OCI-LY1 (cell line): Measurements from ENCODE around the gene B3GLCT.
A peak's percentile ranks its signal among the peaks of the same experiment; 100 is the strongest.

Source experiments
- H2AFZ ChIP-seq: fragments of 200-600 bp; sonication (generic), shearing (Covaris generic); 2 replicates; pipeline ENCODE4 v1.6.0; 2014; ENCODE audit warnings: antibody characterized with exemption, mild to moderate bottlenecking, low read length
- H3F3A ChIP-seq: fragments of 200-600 bp; sonication (generic), shearing (Covaris generic); 2 replicates; pipeline ENCODE4 v1.6.0; 2014; ENCODE audit warnings: mild to moderate bottlenecking, antibody characterized with exemption, low read length, moderate library complexity; ENCODE audit not compliant: insufficient read depth
- H3K27ac ChIP-seq: fragments of 200-600 bp; sonication (generic); 2 replicates; pipeline ENCODE4 v1.5.1; 2014; ENCODE audit warnings: low read length, mixed run types, mild to moderate bottlenecking, low read depth; ENCODE audit not compliant: poor library complexity, severe bottlenecking
- H3K27me3 ChIP-seq: fragments of 200-600 bp; sonication (generic); 2 replicates; pipeline ENCODE4 v1.6.0; 2014; ENCODE audit warnings: antibody characterized with exemption, mild to moderate bottlenecking, low read length, moderate library complexity; ENCODE audit not compliant: insufficient read depth
- H3K36me3 ChIP-seq: fragments of 200-600 bp; sonication (generic); 2 replicates; pipeline ENCODE4 v1.6.1; 2014; ENCODE audit warnings: mild to moderate bottlenecking, antibody characterized with exemption, low read length, moderate library complexity, mixed read lengths; ENCODE audit not compliant: insufficient read depth
- H3K4me1 ChIP-seq: fragments of 200-600 bp; sonication (generic); 2 replicates; pipeline ENCODE4 v1.5.1; 2014; ENCODE audit warnings: mild to moderate bottlenecking, low read length, moderate library complexity; ENCODE audit not compliant: insufficient read depth, severe bottlenecking
- H3K4me2 ChIP-seq: fragments of 200-600 bp; sonication (generic), shearing (Covaris generic); 2 replicates; pipeline ENCODE4 v1.6.1; 2014; ENCODE audit warnings: low read length
- H3K4me3 ChIP-seq: fragments of 200-600 bp; sonication (generic); 2 replicates; pipeline ENCODE4 v1.5.1; 2014; ENCODE audit warnings: low read length, low read depth, mild to moderate bottlenecking, mixed read lengths; ENCODE audit not compliant: poor library complexity, severe bottlenecking
- H3K79me2 ChIP-seq: fragments of 200-600 bp; shearing (Covaris generic); 2 replicates; pipeline ENCODE4 v1.6.1; 2016; ENCODE audit warnings: mixed run types, low read length, mixed read lengths; ENCODE audit not compliant: insufficient read depth
- H3K9ac ChIP-seq: fragments of 200-600 bp; sonication (generic), shearing (Covaris generic); 2 replicates; pipeline ENCODE4 v1.6.1; 2014; ENCODE audit warnings: mild to moderate bottlenecking, low read length, mixed read lengths
- H3K9me2 ChIP-seq: fragments of 200-600 bp; sonication (generic), shearing (Covaris generic); 2 replicates; pipeline ENCODE4 v1.6.1; 2014; ENCODE audit warnings: low read depth, mild to moderate bottlenecking, low read length, mixed read lengths
- H3K9me3 ChIP-seq: fragments of 200-600 bp; shearing (Covaris generic); 2 replicates; pipeline ENCODE4 v1.6.1; 2014; ENCODE audit warnings: low read length, mixed read lengths
- H4K20me1 ChIP-seq: fragments of 200-600 bp; sonication (generic), shearing (Covaris generic); 2 replicates; pipeline ENCODE4 v1.6.0; 2016; ENCODE audit warnings: mild to moderate bottlenecking, low read length; ENCODE audit not compliant: insufficient read depth
- CTCF ChIP-seq: fragments of 200-600 bp; sonication (generic), shearing (Covaris generic); IDR thresholded peaks from 2 replicates; pipeline ENCODE4 v1.5.1; 2017; ENCODE audit warnings: mild to moderate bottlenecking, antibody characterized with exemption, low read length, moderate library complexity, mixed read lengths
- EZH2 ChIP-seq: fragments of 200-600 bp; sonication (generic), shearing (Covaris generic); IDR thresholded peaks from 2 replicates; pipeline ENCODE4 v1.8.0; 2017; ENCODE audit warnings: borderline replicate concordance, mixed run types, mild to moderate bottlenecking, antibody characterized with exemption, low read length, moderate library complexity, mixed read lengths

Gene B3GLCT

GRCh38 chr13:31154939-31155338 is 44.8 kb upstream of the B3GLCT start:
- no peaks in the 10 kb centered on the region for H3K9me2 ChIP-seq
- H3K9ac ChIP-seq, result no peak overlapping the region
- H3K27ac ChIP-seq, result no peak overlapping the region
- peaks cover 17% of the 10 kb centered on the region for H3K4me1 ChIP-seq
- no peaks in the 10 kb centered on the region for H3K27me3 ChIP-seq
- H2AFZ ChIP-seq, result no peak overlapping the region
- peaks cover 31% of the 10 kb centered on the region for H3K79me2 ChIP-seq
- TF ChIP-seq CTCF (no peak), EZH2 (no peak)
- no peaks in the 10 kb centered on the region for H3K9me3 ChIP-seq
- H3F3A ChIP-seq, result no peaks in the 10 kb centered on the region
- no peak overlapping the region for H3K4me3 ChIP-seq
- peaks cover 90% of the 10 kb centered on the region for H3K36me3 ChIP-seq
- H4K20me1 ChIP-seq, result no peaks in the 10 kb centered on the region
- no peak overlapping the region for H3K4me2 ChIP-seq

- H3K4me2 ChIP-seq, result peak overlapping the region; percentile 96
- no peaks in the 10 kb centered on the region for H4K20me1 ChIP-seq
- peaks cover 46% of the 10 kb centered on the region for H3K79me2 ChIP-seq
- no peaks in the 10 kb centered on the region for H3K27me3 ChIP-seq
- peaks cover 46% of the 10 kb centered on the region for H3K36me3 ChIP-seq
- no peaks in the 10 kb centered on the region for H3K9me3 ChIP-seq
- TF ChIP-seq EZH2 (no peak), CTCF (no peak)
- peaks cover 31% of the 10 kb centered on the region for H3K4me1 ChIP-seq
- no peaks in the 10 kb centered on the region for H3F3A ChIP-seq
- peak overlapping the region; percentile 93 for H3K9ac ChIP-seq
- no peak overlapping the region for H2AFZ ChIP-seq
- H3K4me3 ChIP-seq, result peak overlapping the region; percentile 98
- no peak overlapping the region for H3K27ac ChIP-seq
- no peaks in the 10 kb centered on the region for H3K9me2 ChIP-seq
Observed at GRCh38 chr13:31159306-31159705, 40.5 kb upstream of the B3GLCT start.

- peak overlapping the region; percentile 96 for H3K4me2 ChIP-seq
- H3K4me3 ChIP-seq, result peak overlapping the region; percentile 98
- TF ChIP-seq CTCF (no peak), EZH2 (no peak)
- H3K36me3 ChIP-seq, result peaks cover 29% of the 10 kb centered on the region
- H3K27me3 ChIP-seq, result no peaks in the 10 kb centered on the region
- no peaks in the 10 kb centered on the region for H3K9me2 ChIP-seq
- no peak overlapping the region for H2AFZ ChIP-seq
- H3K27ac ChIP-seq, result peak overlapping the region; percentile 63
- H3K9me3 ChIP-seq, result no peaks in the 10 kb centered on the region
- H3F3A ChIP-seq, result no peaks in the 10 kb centered on the region
- peaks cover 46% of the 10 kb centered on the region for H3K79me2 ChIP-seq
- H4K20me1 ChIP-seq, result no peaks in the 10 kb centered on the region
- H3K4me1 ChIP-seq, result peaks cover 31% of the 10 kb centered on the region
- H3K9ac ChIP-seq, result peak overlapping the region; percentile 93
Observed at GRCh38 chr13:31160857-31161556, 38.8 kb upstream of the B3GLCT start.
